Measurements from ENCODE around the gene STXBP1.
"Not testable (repeated sequence)": the region's sequence is repeated elsewhere in the genome, so short reads cannot be mapped to it uniquely, and the experiment has no call there.

The STXBP1 gene

GRCh38 chr9:127577194-127577593, 34.9 kb upstream of the STXBP1 start:
- DNase-seq (ENCODE audit: low read depth, low spot score), result not testable (repeated sequence)

GRCh38 chr9:127578627-127578951, 33.5 kb upstream of the STXBP1 start:
- no peak for DNase-seq (ENCODE audit: low read depth, low spot score)

- peak; percentile 44 for DNase-seq (ENCODE audit: low read depth, low spot score)
Observed at GRCh38 chr9:127578952-127579853, 32.9 kb upstream of the STXBP1 start.

GRCh38 chr9:127580366-127580765, 31.7 kb upstream of the STXBP1 start:
- no peak for DNase-seq (ENCODE audit: low read depth, low spot score)

- DNase-seq (ENCODE audit: low read depth, low spot score), result no peak
Observed at GRCh38 chr9:127580879-127581475, 31.1 kb upstream of the STXBP1 start.

- not testable (repeated sequence) for DNase-seq (ENCODE audit: low read depth, low spot score)
Observed at GRCh38 chr9:127584474-127584805, 27.6 kb upstream of the STXBP1 start.

GRCh38 chr9:127585161-127585819, 26.8 kb upstream of the STXBP1 start:
- no peak for DNase-seq (ENCODE audit: low read depth, low spot score)

GRCh38 chr9:127586096-127586495, 26.0 kb upstream of the STXBP1 start:
- no peak for DNase-seq (ENCODE audit: low read depth, low spot score)

GRCh38 chr9:127586537-127586936, 25.5 kb upstream of the STXBP1 start:
- DNase-seq (ENCODE audit: low read depth, low spot score), result no peak

GRCh38 chr9:127587966-127588365, 24.1 kb upstream of the STXBP1 start:
- DNase-seq (ENCODE audit: low read depth, low spot score), result no peak

GRCh38 chr9:127588740-127589506, 23.2 kb upstream of the STXBP1 start:
- no peak for DNase-seq (ENCODE audit: low read depth, low spot score)

GRCh38 chr9:127589955-127590370, 22.1 kb upstream of the STXBP1 start:
- no peak for DNase-seq (ENCODE audit: low read depth, low spot score)

GRCh38 chr9:127595611-127596010, 16.5 kb upstream of the STXBP1 start:
- DNase-seq (ENCODE audit: low read depth, low spot score), result no peak

GRCh38 chr9:127598839-127599549, 13.1 kb upstream of the STXBP1 start:
- DNase-seq (ENCODE audit: low read depth, low spot score), result no peak

- no peak for DNase-seq (ENCODE audit: low read depth, low spot score)
Observed at GRCh38 chr9:127599550-127599891, 12.6 kb upstream of the STXBP1 start.

- no peak for DNase-seq (ENCODE audit: low read depth, low spot score)
Observed at GRCh38 chr9:127603226-127603625, 8.9 kb upstream of the STXBP1 start.

- DNase-seq (ENCODE audit: low read depth, low spot score), result no peak
Observed at GRCh38 chr9:127606043-127606442, 6.0 kb upstream of the STXBP1 start.

GRCh38 chr9:127608104-127608966, 3.7 kb upstream of the STXBP1 start:
- peak; percentile 42 for DNase-seq (ENCODE audit: low read depth, low spot score)

GRCh38 chr9:127611603-127611898, 526 bp upstream of the STXBP1 start:
- DNase-seq (ENCODE audit: low read depth, low spot score), result no peak

- no peak for DNase-seq (ENCODE audit: low read depth, low spot score)
Observed at GRCh38 chr9:127612939-127613582, 984 bp downstream of the STXBP1 start.
